Suppressor macrophage (primary cell): ENCODE results near the gene VSIG10L2.
A peak's percentile ranks its signal among the peaks of the same experiment; 100 is the strongest.
"Not testable (repeated sequence)": the region's sequence is repeated elsewhere in the genome, so short reads cannot be mapped to it uniquely, and the experiment has no call there.

Experiments
- DNase-seq, 4 experiments: peaks; one replicate each; pipeline ENCODE4 v3.0.0-alpha.2; 2020 to 2022
- total RNA-seq, 17 experiments: gene quantifications; one replicate each; lab custom pipeline; 2026; ENCODE audit warnings: mixed read lengths in 6 of 17, inconsistent platforms in 3 of 17; lab: John Stamatoyannopoulos, UW

Gene VSIG10L2
- 0 to 3.6 (median 0) reads per million in 17 experiments for total RNA-seq

DNA sequence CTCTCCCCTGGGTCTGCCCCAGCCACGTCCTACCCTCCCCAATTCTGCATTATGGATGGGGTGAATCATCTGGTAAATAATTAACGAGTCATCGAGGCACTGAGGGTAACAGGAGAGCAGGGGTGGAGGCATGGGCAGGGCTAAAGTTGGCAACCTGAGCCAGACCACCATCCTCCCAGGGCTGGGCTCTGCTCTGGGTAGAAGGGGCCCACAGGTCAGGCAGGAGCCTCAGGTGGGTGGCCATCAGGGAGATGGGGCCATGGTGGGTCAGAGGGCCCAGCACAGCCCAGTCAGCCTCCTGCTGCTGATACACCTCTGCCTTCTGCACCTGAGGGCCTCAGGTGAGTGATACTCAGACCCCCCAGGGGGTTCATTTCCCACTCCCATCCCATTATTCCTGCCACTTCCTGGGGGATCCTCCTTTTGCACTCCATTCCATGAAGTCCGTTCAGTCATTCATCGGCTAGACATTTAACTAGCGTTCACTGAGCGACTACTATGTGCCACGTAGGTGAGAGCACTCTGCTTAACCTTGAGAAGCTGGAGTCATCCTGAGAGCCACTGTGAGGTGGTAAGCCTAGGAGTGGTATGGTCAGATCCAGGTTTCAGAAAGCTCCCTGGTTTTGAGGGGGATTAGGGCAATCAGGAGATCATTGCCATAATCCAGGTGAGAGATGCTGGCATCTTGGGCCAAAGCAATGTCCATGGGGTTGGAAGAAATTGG lies at the start of gene VSIG10L2:
TSS of gene VSIG10L2 (plus strand) at position 248 of the 724 bp plus-strand sequence. CDS start at position 260, 12 bp downstream.
- DNase-seq: no peak

DNA sequence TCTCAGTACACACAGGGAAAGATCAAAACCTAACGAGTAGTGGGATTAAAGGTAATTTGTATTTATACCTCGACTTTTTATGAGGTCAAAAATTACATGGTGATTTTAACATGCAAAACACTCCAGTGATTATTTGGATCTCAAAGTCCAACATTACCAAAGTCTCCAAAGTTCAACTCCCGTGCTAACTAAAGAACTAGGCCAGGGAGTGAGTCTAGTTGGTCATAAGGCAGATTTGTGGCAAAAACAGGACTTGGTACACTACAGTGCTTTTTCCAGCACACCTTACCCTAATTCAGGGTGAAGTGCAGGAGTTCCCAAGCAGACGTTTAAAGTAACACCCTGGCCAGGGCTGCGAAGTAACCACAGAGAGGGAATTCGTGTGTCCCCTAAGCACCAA lies 44.0 kb upstream of the VSIG10L2 start:
- DNase-seq: no peak

DNA sequence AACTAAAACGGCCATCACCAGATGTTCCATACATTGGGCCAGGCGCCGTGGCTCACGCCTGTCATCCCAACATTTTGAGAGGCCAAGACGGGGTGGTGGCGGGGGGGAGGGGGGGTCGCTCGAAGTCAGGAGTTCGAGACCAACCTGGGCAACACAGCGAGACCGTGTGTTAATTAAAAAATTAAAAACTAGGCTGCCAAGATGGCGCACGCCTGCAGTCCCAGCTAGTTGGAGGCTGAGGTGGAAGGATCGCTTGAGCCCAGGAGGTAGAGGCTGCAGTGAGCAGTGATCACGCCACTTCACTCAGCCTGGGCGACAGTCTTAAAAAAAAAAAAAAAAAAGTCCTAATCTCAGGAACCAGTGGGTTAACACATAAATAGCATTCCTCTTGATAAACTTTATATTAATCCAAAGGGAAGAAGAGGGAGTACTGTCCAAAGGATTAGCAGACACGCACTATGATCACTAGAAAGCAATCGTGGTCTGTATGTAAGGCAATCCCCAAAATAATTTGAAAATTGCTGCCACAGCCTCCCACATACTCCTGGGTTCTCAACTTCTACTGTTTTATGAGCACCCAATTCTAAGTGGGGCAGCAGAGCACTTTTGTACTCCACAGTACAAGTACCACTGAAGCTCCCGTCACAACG lies 43.4 kb upstream of the VSIG10L2 start:
- peak in 1 of 4 experiments; percentile 7 for DNase-seq

GRCh38 chr11:125902927-125903710 lies 42.7 kb upstream of the VSIG10L2 start, which contains the start of gene PUS3:
PUS3 (minus strand) TSS chr11:125903206; CDS start chr11:125896284, 6,922 bp downstream.
- DNase-seq: peak; percentile 85 to 96 (median 93)

DNA sequence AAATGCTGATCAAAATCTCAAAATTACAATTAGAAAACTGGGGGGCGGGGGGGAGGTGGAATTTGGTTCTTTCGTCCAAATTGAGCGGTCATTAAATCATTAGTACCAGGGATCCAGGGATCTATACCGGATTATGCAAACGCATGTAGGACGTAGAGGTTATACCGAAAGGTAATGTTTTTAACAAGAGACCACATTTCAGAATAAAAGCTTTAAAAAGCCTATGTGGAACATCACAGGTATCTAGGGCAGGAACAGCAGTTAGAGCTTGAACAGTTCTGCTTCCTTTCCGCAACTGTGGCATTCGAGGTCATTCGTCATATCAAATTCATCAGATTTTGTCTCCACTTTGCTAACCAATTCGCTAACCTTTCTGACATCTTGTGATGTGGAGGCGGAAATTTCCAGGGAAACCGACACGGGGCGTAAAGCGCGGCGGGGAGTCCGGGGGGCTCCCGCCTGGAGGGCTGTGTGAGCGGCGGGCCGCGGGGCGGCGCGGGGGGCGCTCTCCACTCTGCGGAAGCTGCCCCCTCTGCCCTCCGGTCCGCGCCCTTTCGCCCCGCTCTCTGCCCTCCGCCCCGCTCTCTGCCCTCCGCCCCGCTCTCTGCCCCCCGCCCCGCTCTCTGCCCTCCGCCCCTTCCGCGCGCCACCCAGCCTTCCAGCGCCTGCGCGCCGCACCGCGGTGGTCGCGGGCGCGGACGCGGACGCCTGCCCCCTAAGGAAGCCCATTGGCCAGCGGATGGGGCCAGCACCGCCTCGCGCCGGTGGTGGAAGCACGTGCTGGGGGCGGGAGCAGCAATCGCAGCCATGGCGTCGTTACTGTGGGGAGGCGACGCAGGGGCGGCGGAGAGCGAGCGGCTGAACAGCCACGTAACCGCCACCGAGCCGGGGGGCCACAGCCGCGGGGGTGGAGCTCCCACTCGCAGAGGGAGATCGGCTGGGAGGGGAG lies 41.9 kb upstream of the VSIG10L2 start, which contains the start of gene DDX25:
TSS of gene DDX25 (plus strand) at position 798 of the 949 bp plus-strand sequence. CDS start at position 808, 10 bp downstream.
- DNase-seq: peak; percentile 1 to 15 (median 4)

DNA sequence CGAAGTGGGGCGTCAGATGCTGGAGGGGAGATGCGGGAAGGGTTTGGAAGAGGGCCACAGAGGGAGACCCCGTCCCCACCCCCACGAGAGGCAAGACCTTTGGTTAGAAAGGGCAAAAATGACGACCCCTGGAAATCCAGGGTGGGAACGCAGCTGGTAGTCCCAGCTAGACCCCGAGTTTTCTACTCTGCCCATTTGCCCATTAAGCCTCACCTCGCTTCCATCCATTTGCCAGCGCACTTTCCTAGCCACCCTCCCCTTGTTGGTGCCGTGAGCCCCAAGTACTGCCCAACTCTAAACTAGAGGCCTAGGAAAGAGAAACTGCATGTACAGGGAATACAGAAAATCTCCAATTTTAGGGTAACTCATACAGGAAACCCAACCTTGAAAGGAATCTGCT lies 41.2 kb upstream of the VSIG10L2 start:
- DNase-seq: no peak

GRCh38 chr11:125910226-125910849 lies 35.5 kb upstream of the VSIG10L2 start:
- no peak for DNase-seq

- not testable (repeated sequence) for DNase-seq
Measured at GRCh38 chr11:125914601-125915000, 31.2 kb upstream of the VSIG10L2 start.

DNA sequence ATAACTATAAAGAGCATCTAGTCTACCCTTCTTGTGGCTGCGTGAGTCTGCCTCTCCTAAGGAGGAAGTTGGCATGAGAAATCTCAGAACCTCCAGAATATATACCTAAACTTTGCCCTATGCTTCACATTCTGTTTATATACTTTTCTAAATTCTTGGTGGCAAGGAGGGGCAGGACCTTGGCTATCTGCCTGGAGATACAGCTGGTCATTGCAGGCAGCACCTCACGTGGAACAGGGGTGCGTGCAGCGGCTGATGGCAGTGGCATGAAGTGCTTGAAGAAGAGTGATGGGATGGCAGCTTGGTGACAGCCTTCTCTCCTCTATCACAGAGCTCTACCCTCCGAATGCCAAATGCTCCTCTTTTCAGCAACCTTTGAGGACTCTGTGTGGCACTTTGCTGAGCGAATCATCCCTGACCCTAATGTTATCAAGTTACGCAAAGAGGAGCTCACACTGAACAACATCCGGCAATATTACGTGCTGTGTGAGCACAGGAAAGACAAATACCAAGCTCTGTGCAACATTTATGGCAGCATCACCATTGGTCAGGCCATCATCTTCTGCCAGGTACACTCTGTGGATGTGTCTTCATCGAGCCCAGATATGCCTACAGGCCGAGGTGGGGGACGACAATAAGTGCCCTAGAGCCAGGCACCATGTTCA lies 29.0 kb upstream of the VSIG10L2 start:
- no peak for DNase-seq

DNA sequence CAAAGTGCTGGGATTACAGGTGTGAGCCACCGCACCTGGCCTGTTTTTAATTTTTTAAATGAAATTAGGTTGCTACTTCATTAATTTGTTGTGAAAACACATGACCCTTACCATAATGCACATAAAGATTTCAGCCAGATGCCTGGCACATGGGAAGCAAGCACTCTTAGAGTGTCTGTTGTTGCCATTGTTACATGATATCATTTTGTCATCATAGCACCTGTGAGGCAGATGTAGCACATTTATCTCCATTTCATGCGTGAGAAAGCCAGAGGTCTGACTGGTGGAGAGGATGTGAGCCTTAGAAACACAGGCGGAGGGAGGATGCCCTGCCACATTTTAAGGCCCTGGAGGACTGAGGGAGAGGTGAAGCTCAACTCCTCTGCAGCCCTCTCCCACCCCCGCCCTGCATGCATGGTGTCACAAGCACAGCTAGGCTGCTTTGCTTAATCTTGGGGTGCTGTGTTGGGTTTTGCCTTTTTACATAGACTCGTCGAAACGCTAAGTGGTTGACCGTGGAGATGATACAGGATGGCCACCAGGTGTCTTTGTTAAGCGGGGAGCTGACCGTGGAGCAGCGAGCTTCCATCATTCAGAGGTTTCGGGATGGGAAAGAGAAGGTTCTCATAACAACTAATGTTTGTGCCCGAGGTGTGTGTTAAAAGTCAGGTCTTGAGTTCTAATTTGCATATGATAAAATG lies 27.6 kb upstream of the VSIG10L2 start:
- no peak for DNase-seq

GRCh38 chr11:125921042-125921441 lies 24.8 kb upstream of the VSIG10L2 start:
- DNase-seq: no peak

DNA sequence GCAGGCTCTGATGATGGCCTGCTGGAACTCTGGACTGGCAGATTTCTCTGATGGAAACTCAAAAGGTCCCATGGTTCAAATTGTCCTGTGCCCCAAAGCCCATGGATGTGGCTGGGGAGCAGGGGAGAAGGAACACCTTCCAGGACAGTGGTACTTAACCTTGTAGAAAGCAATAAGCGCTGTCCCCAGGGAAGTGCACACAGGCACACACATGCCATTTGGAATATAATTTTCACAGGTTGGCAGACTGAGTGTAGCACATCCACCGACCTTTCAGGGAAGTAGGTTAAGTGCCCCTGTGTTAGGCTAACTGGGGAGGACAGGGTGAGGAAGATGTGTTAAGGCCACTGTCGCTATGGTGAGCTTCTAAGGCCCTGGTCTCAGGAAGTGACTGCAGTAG lies 23.7 kb upstream of the VSIG10L2 start:
- no peak for DNase-seq

- DNase-seq: peak; percentile 67 to 81 (median 74)
Measured at GRCh38 chr11:125923012-125923579, 22.7 kb upstream of the VSIG10L2 start.

- no peak for DNase-seq
Measured at GRCh38 chr11:125923633-125924032, 22.2 kb upstream of the VSIG10L2 start.

GRCh38 chr11:125924384-125925007 lies 21.3 kb upstream of the VSIG10L2 start:
- no peak for DNase-seq

DNA sequence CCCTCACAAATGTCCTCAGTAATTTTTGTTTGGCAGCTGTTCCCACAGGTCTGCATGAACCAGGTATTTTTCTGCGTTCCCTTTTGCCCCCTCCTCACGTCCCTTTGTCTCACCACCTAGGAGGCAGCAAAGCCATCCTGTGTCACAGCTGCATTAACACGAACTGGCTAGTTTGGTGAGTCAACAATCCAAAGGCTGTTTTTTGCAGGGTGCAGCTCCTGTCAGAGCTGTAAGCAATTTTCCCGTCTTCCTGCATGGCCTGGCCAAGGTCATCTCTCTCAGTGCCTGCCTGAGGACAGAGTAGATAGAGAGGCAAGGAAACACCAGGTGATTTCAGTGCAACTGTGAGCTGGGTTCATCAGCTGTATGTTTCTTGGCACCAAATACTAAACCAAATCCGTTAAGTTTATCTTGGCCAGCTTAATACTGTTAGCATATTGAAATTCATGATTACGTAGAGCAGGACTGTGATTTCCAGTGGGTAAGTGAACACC lies 20.6 kb upstream of the VSIG10L2 start:
- DNase-seq: no peak

DNA sequence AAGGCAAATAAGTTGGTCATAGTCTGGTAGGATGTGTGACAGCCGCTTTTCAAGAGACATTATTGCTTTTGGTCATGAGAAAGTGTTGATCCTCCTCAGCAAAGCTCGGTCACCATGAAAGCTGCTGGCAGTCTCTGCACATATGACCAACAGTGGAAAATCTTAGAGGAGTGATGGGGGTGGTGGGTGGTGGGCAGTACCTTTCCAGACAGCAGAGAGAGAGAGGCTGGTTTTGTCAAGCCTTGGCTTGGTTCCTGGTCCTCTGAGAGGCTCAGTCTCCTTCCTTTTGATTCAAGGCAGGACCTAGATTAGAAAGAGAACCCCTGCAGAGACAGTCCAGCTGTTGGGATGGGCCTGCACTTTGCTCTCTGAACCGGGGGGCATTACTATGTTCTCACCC lies 20.0 kb upstream of the VSIG10L2 start:
- no peak for DNase-seq

- no peak for DNase-seq
Measured at GRCh38 chr11:125926682-125927081, 19.2 kb upstream of the VSIG10L2 start.
